NCI-H1930 (cell line): ENCODE results near the gene ZCCHC17.
"Not testable (repeated sequence)": the region's sequence is repeated elsewhere in the genome, so short reads cannot be mapped to it uniquely, and the experiment has no call there.

Source experiments
- DNase-seq, 2 experiments: peaks; one replicate each; lab custom pipeline; 2025; lab: John Stamatoyannopoulos, UW

The ZCCHC17 gene

DNA sequence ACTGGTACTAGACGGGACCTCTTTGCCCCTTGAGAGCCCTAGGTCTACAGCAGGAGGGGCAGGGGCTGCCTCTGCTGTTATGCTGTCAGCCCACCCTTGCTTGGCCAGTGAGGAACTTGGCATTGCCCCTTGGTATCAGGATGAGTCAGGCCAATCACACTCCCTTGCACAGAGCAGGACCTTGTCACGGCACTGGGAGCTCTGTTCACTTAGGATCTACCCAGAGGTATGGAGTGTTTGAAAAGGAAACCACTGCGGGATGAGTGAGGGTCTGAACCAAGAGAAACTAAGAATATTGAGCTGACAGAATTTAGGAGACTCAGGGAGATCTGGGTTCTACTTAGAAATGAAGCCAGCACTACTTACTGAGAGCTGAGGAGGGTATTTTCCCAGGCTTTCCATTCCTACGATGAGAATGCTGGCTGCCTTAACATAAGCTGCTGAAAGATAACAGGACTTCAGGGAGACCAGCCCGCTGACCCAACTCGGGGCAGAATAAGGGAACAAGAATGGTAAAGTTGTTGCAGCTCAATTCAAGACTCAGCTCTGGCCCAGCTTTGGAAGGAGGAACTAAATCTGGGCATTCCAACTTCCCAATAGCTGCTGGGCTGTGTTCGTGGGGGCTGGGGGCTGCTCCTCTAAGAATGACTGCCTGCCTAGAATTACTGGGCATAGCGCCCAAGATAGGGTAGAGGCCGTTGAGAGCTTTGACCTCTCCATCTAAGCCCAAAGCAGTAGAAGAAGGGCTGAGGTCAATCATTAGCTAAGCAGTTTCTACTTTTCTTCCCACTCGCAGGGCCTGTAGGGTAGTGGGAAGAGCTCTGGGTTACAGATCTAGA lies 74.5 kb downstream of the ZCCHC17 start:
- no peak for DNase-seq

DNA sequence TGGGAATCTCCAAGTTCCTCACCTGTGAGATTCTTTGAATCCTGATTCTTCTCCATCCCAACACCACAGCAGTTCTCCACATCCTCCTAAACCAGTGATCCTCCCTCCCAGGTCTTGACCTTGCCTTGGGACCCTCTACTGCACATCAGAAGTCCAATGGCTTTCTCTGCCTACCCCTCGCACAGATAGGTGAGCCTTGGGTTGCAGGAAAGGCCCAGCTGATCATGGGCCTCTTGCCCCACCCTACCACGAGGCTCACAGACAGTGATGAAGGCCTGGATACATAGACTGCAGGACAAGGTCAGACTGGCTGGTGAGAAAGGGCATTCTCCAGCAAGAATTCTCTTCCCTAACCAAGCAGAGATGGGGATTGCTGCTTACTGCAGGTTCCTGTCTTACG lies 75.2 kb downstream of the ZCCHC17 start:
- no peak for DNase-seq

GRCh38 chr1:31372751-31373055 lies 75.9 kb downstream of the ZCCHC17 start:
- no peak for DNase-seq

DNA sequence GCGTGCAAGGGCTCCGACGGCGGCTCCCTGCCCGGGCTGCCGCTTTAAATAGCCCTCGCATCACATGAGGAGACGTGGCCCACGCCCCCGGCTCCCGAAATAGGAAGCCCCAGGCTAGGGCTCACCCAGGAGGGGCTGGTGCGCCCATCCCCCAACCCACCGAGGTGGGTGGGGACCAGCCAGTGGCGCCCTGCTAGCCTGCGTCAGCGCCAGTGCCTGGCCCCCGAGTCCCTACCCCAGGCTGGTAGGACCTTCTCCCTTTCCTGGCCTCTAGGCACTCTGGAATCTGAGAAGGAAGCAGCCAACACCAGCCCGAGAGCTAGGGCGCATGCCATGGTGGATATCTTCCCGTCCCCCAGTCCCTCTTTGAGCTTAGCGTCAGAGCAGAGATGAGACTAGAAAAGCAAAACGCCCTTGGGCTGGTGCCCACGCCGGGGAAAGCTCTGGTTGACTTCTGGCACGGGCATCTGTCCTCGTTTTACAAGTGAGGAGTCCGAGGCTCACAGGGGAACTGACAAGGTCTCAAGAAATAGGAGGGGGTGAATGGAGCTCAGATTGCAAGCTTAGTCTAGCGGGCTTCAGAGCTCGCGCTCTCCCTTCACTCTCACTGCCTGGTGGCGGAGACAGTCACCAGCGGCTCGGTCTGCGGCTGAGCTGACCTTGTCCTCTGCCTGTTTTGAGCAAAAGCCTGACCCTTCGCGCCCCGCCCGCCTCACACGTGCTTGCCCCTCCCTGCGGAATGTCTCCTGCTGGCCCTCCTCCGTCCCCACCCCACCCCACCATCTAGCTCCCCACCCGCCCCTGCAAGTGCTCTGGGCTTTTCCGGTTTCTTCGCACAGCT lies 76.4 kb downstream of the ZCCHC17 start, which contains the start of gene FABP3:
Gene FABP3 (minus strand): TSS at position 21 of the 841 bp plus-strand sequence. CDS start 62 bp downstream, outside the sequence.
- no peak for DNase-seq

GRCh38 chr1:31373897-31374486 lies 77.2 kb downstream of the ZCCHC17 start:
- no peak for DNase-seq

GRCh38 chr1:31374511-31375196 lies 77.8 kb downstream of the ZCCHC17 start:
- no peak for DNase-seq

DNA sequence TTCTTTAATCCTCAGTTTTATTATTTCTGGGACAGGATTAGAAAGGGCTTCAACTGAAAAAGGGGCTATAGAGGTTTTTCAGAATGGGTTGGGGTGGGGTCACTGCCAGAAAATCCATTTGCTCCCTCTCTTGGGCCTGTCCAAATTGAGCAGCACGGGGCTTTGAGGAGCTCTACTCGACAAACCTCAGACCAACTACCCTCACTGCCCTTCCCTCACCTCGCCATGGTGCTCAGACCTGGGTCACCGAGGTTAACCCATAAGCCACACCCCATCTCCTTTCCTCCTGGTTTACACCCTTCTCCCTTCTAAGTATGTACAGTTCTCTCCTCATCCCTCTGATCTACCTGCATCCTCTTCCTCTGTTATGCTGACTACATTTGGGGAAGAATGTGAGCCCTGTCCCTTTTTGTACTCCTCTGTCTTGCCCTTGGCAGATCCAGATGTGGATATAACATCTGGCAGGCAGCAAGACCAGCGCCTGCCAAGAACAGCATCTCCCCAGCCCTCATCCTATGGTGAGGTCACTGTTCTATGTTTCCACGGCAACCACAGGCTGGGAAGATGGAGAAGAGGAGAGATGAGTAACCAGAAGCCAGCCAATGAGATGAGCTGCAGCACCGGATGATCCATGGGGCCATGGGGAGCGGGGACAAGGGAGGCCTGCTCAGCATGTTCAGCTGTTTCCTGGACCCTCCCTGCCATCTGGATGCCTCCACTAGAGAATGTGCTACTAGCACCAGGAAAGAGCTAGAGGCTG lies 79.7 kb downstream of the ZCCHC17 start:
- DNase-seq, result no peak

DNA sequence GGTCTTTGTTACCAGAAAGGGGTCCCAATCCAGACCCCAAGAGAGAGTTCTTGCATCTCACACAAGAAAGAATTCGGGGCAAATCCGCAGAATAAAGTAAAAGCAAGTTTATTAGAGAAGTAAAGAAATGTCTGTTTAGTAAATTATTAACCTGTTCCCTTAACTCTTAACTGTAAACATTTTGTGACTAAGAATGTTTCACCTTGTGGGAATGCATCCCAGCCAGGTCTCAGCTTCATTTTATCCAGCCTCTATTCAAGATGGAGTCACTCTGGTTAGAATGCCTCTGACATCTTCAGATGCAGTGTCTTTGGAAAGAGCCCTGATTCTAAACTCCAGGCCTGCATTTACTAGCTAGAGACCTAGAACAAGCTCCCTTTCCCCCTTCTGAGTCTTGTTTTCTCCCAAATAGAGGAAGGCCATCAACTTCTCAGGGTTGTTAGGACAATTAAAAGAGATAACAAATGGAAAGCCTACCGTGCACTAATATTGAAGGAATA lies 80.6 kb downstream of the ZCCHC17 start:
- DNase-seq, result no peak

DNA sequence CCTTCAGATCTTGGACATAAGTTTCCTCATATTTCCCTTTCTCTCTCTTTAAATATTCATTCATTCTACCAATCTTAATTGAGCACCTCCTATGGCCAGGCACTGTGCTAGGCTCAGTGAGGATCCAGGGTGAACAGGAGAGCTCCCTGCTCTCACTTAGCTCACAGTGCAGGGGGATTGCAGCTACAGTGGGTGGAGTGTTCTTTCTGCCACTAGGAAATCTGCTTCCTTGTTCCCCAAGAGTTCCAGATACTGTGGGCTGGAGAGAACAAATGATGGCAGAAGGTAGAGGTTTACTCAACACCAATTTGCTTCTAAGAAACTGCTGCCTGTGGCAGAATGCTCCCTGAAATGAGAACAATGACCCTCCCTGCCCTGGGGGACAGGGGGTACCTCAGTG lies 81.2 kb downstream of the ZCCHC17 start:
- DNase-seq, result no peak

GRCh38 chr1:31380181-31380580 lies 83.3 kb downstream of the ZCCHC17 start:
- DNase-seq, result no peak

DNA sequence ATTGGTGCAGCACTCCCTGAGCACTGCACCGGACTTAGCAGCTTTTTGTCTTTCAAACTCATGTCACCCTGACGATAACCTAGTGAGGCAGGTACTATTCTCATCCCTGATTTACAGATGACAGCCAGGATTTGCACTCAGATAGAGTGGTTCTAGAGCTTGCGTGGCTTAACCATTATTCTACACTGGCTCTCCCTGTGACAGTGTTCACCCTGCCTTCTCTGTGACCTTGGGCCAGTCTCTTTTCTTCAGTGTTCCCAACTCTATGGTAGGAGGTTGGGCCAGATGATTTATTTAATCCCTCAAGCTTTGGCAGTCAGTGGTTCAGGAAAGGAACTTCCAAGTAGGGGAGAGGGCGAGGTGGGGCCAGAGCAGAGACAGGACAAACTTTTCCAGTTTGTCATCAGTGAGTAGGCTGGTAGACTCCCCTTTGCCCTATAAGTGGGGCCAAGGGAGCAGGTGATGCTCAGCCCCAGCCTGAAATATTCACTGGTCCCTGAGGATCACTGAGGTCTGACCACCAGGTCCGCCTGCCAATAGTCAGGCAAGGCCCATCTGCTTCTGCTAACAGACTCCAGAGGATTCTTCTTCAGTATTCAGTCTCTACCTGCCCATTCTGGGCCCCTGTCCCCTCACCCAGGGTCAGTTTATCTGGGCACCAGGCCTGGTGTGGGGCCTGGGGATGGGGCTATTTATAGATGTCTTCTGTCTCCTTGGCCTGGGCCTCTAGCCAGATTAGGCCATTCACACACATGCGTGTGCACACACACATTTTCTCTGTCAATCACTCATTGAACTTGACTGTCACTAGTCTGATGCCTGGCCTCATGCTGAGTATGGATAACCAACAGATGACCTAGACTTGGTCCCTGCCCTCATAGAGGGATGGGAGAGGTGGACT lies 84.8 kb downstream of the ZCCHC17 start:
- DNase-seq, result no peak

GRCh38 chr1:31382379-31382989 lies 85.7 kb downstream of the ZCCHC17 start:
- DNase-seq, result no peak

GRCh38 chr1:31383967-31384366 lies 87.1 kb downstream of the ZCCHC17 start:
- no peak for DNase-seq

- DNase-seq, result not testable (repeated sequence)
Measured at GRCh38 chr1:31386576-31387243, 89.9 kb downstream of the ZCCHC17 start.

GRCh38 chr1:31387612-31388011 lies 90.8 kb downstream of the ZCCHC17 start:
- DNase-seq, result no peak

DNA sequence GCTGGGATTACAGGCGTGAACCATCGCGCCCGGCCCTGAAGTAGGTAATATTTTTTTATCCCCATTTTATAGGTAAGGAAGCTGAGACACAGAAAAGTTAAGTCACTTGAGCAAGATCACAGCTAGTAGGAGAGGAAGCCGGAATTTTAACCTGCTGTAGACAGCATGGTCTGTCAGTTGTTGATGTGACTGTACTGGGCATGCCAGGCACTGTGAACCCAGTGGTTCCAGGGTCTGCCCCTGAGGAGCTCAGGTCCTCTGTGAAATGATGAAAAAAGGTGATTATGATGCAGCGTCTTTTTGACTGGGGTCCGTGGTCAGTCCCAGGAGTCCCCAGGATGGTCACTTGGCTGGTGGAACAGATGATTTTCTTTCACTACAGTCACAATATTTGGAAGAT lies 92.8 kb downstream of the ZCCHC17 start:
- DNase-seq, result no peak

GRCh38 chr1:31390071-31390470 lies 93.2 kb downstream of the ZCCHC17 start:
- no peak for DNase-seq

- no peak for DNase-seq
Measured at GRCh38 chr1:31393463-31393862, 96.6 kb downstream of the ZCCHC17 start.

DNA sequence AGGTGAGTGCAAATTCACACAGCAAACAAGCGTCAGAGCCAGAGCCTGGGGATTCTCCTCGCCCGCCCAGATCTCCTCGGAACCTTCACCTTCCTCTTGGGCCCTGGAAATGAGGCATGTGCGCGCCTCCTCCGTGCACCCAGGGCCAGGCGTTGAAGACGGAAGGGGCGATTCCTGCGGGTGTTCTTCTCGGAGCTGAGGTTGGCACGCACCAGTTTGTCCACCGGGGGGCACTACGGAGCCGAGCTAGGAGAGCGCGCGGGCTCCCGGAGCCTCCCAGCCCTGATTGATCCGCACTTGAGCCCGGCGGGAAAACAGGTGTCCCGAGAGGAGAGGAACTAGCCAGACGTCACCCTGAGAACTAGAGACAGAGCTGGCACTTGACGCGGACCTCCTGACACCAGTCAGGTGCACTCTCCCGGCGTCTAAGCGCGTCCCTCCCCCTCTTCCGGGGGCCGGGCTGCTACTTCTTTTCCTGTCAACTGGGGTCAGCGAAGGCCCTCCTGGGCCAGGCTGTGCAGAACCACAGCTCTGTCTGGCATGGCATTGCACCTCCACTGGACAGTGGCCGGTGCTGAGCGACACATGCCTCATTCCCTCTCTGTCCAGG lies 97.9 kb downstream of the ZCCHC17 start:
- DNase-seq, result peak; percentile 56 to 69
